Measurements from ENCODE around the gene CXXC5.
"Not testable (repeated sequence)": the region's sequence is repeated elsewhere in the genome, so short reads cannot be mapped to it uniquely, and the experiment has no call there.

The CXXC5 gene

DNA sequence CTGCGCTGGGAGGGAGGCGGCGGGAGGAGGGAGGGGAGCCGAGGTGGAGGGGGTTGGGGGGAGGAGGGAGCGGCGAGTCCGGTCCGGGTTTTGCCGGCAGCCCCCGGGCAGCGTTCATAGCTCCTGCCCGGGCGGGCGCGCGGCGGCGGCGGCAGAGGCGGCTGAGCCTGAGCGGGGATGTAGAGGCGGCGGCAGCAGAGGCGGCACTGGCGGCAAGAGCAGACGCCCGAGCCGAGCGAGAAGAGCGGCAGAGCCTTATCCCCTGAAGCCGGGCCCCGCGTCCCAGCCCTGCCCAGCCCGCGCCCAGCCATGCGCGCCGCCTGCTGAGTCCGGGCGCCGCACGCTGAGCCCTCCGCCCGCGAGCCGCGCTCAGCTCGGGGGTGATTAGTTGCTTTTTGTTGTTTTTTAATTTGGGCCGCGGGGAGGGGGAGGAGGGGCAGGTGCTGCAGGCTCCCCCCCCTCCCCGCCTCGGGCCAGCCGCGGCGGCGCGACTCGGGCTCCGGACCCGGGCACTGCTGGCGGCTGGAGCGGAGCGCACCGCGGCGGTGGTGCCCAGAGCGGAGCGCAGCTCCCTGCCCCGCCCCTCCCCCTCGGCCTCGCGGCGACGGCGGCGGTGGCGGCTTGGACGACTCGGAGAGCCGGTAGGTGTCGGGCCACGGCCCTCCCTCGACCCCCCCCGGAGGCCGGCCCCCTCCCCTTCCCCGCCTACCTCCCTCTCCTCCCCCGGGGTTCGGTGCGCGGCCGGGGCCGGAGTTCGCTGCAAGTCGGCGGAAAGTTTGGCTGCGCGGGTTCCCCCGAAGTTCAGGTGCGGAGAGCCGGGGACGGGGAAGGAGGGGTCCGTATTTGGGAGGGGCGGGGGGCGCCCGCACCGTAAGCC is at the start of gene CXXC5:
TSS of gene CXXC5 (plus strand) at position 145 of the 877 bp plus-strand sequence. CDS start 32,175 bp downstream, outside the sequence.
- no peaks in the 10 kb centered on the region for H3K36me3 ChIP-seq (ENCODE audit: insufficient read depth)
- H3K27me3 ChIP-seq (ENCODE audit: insufficient read depth, low read depth): no peaks in the 10 kb centered on the region
- H3K9ac ChIP-seq: peak within 1 kb of the TSS; percentile 79
- TF ChIP-seq, protein P1, sequence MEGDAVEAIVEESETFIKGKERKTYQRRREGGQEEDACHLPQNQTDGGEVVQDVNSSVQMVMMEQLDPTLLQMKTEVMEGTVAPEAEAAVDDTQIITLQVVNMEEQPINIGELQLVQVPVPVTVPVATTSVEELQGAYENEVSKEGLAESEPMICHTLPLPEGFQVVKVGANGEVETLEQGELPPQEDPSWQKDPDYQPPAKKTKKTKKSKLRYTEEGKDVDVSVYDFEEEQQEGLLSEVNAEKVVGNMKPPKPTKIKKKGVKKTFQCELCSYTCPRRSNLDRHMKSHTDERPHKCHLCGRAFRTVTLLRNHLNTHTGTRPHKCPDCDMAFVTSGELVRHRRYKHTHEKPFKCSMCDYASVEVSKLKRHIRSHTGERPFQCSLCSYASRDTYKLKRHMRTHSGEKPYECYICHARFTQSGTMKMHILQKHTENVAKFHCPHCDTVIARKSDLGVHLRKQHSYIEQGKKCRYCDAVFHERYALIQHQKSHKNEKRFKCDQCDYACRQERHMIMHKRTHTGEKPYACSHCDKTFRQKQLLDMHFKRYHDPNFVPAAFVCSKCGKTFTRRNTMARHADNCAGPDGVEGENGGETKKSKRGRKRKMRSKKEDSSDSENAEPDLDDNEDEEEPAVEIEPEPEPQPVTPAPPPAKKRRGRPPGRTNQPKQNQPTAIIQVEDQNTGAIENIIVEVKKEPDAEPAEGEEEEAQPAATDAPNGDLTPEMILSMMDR (conservative IDR thresholded peaks at IDR 0.05; ENCODE audit: low read depth, low read length): no peak
- peaks cover 13% of the 10 kb centered on the region; the same call in 1 of the 2 replicates for H4K20me1 ChIP-seq (ENCODE audit: insufficient read depth)
- no peak within 1 kb of the TSS for H3K4me3 ChIP-seq (IDR thresholded peaks at IDR 0.05; ENCODE audit: insufficient read depth, low read depth, low read length)
- H3K4me1 ChIP-seq (ENCODE audit: low read depth, poor library complexity, severe bottlenecking): peaks cover 53% of the 10 kb centered on the region
- H3K4me2 ChIP-seq: peak within 1 kb of the TSS; percentile 94
- H3K79me2 ChIP-seq (ENCODE audit: insufficient read depth, low read depth): peaks cover 48% of the 10 kb centered on the region
- peak within 1 kb of the TSS; percentile 69 for H3K27ac ChIP-seq
- H2AFZ ChIP-seq (ENCODE audit: low read depth): peak within 1 kb of the TSS; percentile 64; the same call in 1 of the 2 replicates

DNA sequence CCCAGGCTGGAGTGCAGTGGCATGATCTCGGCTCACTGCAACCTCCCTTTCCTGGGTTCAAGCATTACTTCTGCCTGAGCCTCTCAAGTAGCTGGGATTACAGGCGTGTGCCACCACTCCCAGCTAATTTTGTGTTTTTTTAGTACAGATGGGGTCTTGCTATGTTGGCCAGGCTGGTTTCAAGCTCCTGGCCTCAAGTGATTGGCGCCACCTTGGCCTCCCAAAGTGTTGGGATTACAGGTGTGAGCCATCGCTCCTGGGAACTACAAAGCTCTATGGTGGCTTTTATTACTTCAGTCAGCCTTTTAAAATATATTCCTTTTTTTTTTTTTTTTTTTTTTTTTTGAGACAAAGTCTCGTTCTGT is 49.6 kb upstream of the CXXC5 start:
- not testable (repeated sequence) for H3K27ac ChIP-seq; H3K9ac ChIP-seq; H4K20me1 ChIP-seq (ENCODE audit: insufficient read depth); H3K4me3 ChIP-seq (IDR thresholded peaks at IDR 0.05; ENCODE audit: insufficient read depth, low read depth, low read length); H3K4me2 ChIP-seq; H3K36me3 ChIP-seq (ENCODE audit: insufficient read depth); H3K4me1 ChIP-seq (ENCODE audit: low read depth, poor library complexity, severe bottlenecking); H3K27me3 ChIP-seq (ENCODE audit: insufficient read depth, low read depth); H2AFZ ChIP-seq (ENCODE audit: low read depth)
- peaks cover 74% of the 10 kb centered on the region for H3K79me2 ChIP-seq (ENCODE audit: insufficient read depth, low read depth)

DNA sequence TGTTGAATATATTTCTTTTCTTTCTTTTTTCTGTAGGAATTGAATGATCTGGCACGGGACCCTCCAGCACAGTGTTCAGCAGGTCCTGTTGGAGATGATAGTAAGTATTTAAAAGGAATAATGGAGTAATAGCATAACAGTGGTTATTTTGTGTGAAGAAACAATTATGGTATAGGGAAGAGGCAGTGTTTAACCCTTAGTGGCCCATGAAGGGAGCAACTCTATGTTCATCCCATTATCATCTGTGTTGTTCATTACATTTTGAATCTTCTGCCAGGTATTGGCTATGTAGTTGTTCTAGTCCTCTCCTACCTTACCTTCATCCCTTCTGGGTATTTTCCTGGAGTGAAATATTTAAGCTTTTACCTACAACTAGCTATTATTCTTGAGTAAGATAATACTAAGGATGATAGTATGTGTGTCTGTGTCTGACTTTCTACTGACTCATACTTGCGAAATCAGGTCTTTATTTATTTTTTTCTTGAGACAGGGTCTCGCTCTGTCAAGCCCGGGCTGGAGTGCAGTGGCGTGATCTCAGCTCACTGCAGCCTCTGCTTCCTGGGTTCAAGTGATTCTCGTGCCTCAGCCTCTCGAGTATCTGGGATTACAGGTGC is 47.7 kb upstream of the CXXC5 start:
- TF ChIP-seq, protein P1 (conservative IDR thresholded peaks at IDR 0.05; ENCODE audit: low read depth, low read length): no peak
- no peaks in the 10 kb centered on the region for H3K4me1 ChIP-seq (ENCODE audit: low read depth, poor library complexity, severe bottlenecking)
- no peak overlapping the region for H3K4me2 ChIP-seq

DNA sequence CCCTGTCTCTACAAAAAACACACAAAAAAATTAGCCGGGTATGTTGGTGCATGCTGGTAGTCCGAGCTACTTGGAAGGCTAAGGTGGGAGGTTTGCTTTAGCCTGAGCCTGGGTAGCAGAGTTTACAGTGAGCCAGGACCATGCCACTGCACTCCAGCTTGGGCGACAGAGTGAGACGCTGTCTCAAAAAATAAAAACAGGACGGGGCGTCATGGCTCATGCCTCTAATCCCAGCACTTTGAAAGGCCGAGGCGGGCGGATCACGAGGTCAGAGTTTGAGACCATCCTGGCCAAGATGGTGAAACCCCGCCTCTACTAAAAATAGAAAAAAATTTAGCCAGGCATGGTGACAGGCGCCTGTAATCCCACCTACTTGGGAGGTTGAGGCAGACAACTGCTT is 46.7 kb upstream of the CXXC5 start:
- Histone ChIP-seq H3K9ac (no peak overlapping the region), H3K4me3 (IDR thresholded peaks at IDR 0.05; ENCODE audit: insufficient read depth, low read depth, low read length) (no peak overlapping the region), H3K79me2 (ENCODE audit: insufficient read depth, low read depth) (peaks cover 56% of the 10 kb centered on the region; the same call in 1 of the 2 replicates), H2AFZ (ENCODE audit: low read depth) (no peak overlapping the region), H3K27ac (no peak overlapping the region), H4K20me1 (ENCODE audit: insufficient read depth) (no peaks in the 10 kb centered on the region), H3K4me2 (no peak overlapping the region), H3K27me3 (ENCODE audit: insufficient read depth, low read depth) (no peaks in the 10 kb centered on the region), H3K4me1 (ENCODE audit: low read depth, poor library complexity, severe bottlenecking) (no peaks in the 10 kb centered on the region), H3K36me3 (ENCODE audit: insufficient read depth) (peaks cover 9% of the 10 kb centered on the region; the same call in 1 of the 2 replicates)
- TF ChIP-seq, protein P1 (conservative IDR thresholded peaks at IDR 0.05; ENCODE audit: low read depth, low read length): no peak

More for the DNA sequence above, 47.7 kb upstream of the CXXC5 start:
- Histone ChIP-seq H3K79me2 (ENCODE audit: insufficient read depth, low read depth) (peaks cover 62% of the 10 kb centered on the region), H4K20me1 (ENCODE audit: insufficient read depth) (no peaks in the 10 kb centered on the region), H3K36me3 (ENCODE audit: insufficient read depth) (peaks cover 9% of the 10 kb centered on the region; the same call in 1 of the 2 replicates), H3K4me3 (IDR thresholded peaks at IDR 0.05; ENCODE audit: insufficient read depth, low read depth, low read length) (no peak overlapping the region), H3K9ac (no peak overlapping the region), H2AFZ (ENCODE audit: low read depth) (no peak overlapping the region), H3K27me3 (ENCODE audit: insufficient read depth, low read depth) (no peaks in the 10 kb centered on the region), H3K27ac (no peak overlapping the region)

DNA sequence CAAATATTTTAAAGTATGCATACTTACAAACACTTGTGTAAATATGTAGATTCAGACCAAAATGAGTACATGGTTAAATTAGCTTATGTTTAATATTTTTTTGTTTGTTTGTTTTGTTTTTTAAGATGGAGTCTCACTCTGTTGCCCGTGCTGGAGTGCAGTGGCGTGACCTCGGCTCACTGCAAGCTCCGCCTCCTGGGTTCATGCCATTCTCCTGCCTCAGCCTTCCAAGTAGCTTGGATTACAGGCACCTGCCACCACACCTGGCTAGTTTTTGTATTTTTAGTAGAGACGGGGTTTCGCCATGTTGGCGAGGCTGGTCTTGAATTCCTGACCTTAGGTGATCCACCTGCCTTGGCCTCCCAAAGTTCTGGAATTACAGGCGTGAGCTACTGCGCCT is 46.2 kb upstream of the CXXC5 start:
- not testable (repeated sequence) for H3K4me2 ChIP-seq; H3K4me3 ChIP-seq (IDR thresholded peaks at IDR 0.05; ENCODE audit: insufficient read depth, low read depth, low read length); H3K27ac ChIP-seq; H3K36me3 ChIP-seq (ENCODE audit: insufficient read depth); H3K4me1 ChIP-seq (ENCODE audit: low read depth, poor library complexity, severe bottlenecking); H3K9ac ChIP-seq; H4K20me1 ChIP-seq (ENCODE audit: insufficient read depth); H3K27me3 ChIP-seq (ENCODE audit: insufficient read depth, low read depth); H2AFZ ChIP-seq (ENCODE audit: low read depth)
- H3K79me2 ChIP-seq (ENCODE audit: insufficient read depth, low read depth): peaks cover 54% of the 10 kb centered on the region; the same call in 1 of the 2 replicates

All from KMS-11 (cell line).